AG09309 (cell line): ENCODE measurements around the gene CAPN11.

Source experiments
- DNase-seq: peaks from one replicate; pipeline ENCODE4 v3.0.0-alpha.2; 2010; ENCODE audit warnings: low read depth
- H3K4me3 ChIP-seq: 2 replicates; pipeline ENCODE4 v1.5.1; 2011; ENCODE audit warnings: mild to moderate bottlenecking, low read depth, low read length, moderate library complexity; ENCODE audit not compliant: control insufficient read depth
- TF ChIP-seq, protein P1 (sequence below): IDR thresholded peaks from 2 replicates; pipeline ENCODE4 v1.5.1; 2011; ENCODE audit warnings: mild to moderate bottlenecking, low read depth, low read length, inconsistent platforms; ENCODE audit not compliant: insufficient read depth, control insufficient read depth; ENCODE audit errors: missing control alignments

The CAPN11 gene

DNA sequence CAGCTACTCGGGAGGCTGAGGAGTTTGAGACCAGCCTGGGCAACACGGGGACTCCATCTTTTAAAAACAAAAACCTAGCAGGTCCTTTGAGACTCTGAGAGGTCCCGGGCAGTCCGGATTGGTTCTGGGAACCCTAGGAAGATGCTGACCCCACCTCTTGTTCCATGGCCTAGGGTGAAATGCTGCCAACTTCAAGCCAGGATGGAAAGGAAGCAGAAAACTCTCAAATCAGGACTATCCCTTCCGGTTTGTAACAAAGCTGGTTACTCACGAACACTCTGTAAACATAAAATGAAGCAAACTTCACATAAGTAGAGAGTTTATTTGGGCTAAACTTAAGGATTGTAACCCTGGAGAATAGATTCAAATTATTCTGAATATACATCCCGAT is 28.0 kb downstream of the CAPN11 start:
- H3K4me3 ChIP-seq = no peak overlapping the region
- no peak for DNase-seq
- TF ChIP-seq, protein P1, sequence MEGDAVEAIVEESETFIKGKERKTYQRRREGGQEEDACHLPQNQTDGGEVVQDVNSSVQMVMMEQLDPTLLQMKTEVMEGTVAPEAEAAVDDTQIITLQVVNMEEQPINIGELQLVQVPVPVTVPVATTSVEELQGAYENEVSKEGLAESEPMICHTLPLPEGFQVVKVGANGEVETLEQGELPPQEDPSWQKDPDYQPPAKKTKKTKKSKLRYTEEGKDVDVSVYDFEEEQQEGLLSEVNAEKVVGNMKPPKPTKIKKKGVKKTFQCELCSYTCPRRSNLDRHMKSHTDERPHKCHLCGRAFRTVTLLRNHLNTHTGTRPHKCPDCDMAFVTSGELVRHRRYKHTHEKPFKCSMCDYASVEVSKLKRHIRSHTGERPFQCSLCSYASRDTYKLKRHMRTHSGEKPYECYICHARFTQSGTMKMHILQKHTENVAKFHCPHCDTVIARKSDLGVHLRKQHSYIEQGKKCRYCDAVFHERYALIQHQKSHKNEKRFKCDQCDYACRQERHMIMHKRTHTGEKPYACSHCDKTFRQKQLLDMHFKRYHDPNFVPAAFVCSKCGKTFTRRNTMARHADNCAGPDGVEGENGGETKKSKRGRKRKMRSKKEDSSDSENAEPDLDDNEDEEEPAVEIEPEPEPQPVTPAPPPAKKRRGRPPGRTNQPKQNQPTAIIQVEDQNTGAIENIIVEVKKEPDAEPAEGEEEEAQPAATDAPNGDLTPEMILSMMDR = no peak

DNA sequence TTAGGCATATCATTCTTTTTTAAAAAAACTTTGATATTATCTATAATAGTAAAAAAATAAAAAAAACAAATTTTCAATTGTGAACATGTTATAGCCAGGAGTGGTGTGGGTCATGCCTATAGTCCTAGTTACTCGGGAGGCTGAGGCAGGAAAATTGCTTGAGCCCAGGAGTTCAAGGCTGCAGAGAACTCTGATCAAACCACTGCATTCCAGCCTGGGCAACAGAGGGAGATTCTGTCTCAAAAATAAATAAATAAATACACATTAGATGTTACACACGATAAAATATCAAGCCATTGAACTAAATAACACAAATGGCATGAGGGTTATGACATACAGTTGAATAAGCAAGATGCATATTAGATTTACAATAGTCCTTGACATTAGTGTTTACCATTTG is 30.2 kb downstream of the CAPN11 start:
- no peak overlapping the region for H3K4me3 ChIP-seq
- TF ChIP-seq, protein P1 = no peak
- no peak for DNase-seq

DNA sequence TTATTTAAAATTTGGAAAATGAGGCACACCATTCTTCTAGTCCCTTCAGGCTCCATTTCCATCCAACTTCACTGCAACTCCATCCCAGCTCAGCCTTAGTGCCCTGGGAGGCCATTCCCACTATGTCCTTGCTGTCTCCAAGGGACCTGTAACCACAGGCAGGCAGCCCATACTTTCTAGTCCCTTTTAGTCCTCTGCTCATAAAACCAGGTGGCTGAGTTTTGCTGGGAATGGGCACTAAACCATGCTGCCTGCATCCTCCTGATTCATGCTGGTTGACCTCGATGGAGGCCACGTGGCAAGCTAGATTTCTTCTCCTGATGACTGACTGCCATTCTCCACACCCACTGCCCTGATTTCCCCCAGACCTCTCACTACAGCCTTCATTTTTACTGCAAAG is 30.6 kb downstream of the CAPN11 start:
- no peak overlapping the region for H3K4me3 ChIP-seq
- TF ChIP-seq, protein P1 = no peak
- no peak for DNase-seq

DNA sequence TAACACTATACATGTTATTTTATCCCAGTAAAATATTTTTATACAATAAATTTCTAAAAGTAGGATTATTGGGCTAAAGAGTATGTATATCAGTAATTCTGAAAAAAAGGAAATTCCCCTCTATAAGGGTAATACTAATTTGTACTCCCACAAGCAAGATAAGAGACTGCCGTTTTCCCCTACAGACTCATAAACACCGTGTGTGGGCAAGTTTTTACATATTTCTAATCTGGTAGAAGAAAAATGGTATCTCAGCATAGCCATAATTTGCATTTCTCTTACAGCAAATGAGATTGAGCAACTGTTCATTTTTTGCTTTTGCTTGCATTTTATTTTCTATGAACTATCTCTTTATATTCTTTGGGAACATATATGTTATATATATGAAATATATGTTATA is 32.1 kb downstream of the CAPN11 start:
- no peak for DNase-seq
- no peak overlapping the region for H3K4me3 ChIP-seq
- TF ChIP-seq, protein P1 = no peak

DNA sequence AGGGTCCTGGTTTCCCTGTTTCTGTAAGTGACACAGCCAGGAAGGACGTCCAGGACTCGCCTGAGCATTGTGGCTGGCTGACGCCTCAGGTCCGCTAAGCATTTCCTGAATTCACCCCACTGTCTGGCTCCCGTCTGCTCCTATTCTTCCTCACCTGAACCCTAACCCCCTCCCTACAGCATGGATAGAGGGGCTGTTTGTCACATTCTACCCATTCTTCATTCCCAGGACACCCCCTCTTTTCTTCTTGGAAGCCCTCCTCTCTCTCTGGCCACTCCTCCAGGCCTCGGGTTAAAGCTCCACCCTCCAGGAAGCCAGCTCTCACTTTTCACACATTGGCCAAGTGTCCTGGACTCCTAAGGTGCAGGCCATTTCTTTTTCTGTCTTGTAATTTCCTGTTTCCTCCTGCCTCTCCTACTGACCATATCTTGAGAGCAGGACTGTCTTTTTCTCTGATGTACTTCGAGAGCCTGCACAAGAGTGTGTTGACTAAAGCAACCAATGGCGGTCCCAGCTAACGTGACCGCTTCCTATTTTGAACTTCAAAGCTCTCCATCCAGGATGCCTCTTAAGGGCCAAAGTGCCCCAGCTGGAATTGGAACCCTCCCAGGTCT is 33.9 kb downstream of the CAPN11 start:
- H3K4me3 ChIP-seq = no peak overlapping the region
- DNase-seq = no peak
- TF ChIP-seq, protein P1 = no peak

DNA sequence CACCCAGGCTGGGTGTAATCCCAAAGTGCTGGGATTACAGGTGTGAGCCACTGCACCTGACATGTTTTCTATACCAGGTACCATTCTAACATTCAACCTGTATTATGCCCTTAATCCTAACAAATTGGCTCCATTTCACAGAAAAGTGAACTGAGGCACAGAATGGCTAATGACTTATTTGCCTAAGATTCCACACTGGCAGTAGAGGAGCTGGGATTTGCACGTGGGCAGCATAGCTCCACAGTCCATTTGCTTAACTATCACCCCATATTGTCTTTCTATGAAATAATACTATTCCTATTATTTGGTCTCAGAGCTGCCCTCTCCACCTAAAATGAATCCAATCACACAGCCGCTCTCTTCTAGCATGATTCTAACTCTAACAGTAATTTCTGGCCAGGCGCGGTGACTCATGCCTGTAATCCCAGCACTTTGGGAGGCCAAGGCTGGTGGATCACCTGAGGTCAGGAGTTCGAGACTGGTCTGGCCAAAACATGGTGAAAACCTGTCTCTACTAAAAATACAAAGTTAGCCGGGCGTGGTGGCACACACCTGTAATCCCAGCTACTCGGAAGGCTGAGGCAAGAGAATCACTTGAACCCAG is 34.8 kb downstream of the CAPN11 start:
- DNase-seq = no peak
- H3K4me3 ChIP-seq = no peak overlapping the region
- TF ChIP-seq, protein P1 = no peak
